HG02642 (cell line): ENCODE data around the gene RAPSN.

ENCODE experiments used
- ATAC-seq: cut with Tn5 transposase; IDR thresholded peaks from one replicate; pipeline ENCODE4 v1.9.1; 2021; ENCODE audit warnings: mild to moderate bottlenecking; ENCODE audit not compliant: unreplicated experiment, poor library complexity

The RAPSN gene

DNA sequence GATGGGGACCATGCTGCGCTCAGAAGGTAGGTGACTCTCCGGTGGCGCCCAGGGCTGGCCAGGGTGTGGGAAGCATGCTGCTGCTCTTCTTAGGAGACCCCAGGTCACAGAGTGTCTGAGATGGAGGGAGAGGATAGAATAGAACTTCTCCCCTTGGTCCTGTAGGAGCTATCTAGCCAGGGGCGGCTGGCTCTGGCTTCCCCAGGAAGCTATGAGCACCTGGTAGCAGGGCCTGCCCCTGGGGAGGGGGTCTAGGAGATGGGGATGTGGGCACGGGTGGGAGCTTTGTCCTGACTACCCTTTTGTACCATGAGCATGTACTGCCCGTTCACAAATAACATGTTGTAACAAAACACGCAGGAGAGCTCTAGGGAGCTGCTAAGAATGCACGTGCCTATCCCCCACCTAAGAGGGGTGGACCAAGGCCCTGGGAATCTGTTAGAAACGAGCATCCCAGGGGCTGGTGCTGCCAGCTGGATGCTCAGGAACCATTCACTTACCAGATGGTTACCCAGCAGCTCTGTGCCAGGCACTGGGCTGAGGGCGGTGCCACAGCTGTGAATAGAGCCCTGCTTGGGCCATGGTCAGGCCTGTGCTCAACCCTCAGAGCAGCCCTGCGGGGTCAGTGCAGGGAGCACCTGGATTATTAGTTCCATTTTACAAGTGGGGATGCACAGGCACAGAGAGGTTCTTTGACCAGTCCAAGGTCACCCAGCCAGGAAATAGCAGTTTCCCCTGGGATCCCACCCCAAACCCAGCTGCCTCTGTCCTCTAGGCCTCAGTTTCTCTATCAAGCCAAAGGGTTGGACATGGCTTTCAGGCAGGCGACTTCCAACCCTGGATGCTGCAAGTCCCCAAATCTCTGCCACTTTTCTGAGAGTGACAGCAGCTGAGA is 38.3 kb downstream of the RAPSN start:
- ATAC-seq = no peak

DNA sequence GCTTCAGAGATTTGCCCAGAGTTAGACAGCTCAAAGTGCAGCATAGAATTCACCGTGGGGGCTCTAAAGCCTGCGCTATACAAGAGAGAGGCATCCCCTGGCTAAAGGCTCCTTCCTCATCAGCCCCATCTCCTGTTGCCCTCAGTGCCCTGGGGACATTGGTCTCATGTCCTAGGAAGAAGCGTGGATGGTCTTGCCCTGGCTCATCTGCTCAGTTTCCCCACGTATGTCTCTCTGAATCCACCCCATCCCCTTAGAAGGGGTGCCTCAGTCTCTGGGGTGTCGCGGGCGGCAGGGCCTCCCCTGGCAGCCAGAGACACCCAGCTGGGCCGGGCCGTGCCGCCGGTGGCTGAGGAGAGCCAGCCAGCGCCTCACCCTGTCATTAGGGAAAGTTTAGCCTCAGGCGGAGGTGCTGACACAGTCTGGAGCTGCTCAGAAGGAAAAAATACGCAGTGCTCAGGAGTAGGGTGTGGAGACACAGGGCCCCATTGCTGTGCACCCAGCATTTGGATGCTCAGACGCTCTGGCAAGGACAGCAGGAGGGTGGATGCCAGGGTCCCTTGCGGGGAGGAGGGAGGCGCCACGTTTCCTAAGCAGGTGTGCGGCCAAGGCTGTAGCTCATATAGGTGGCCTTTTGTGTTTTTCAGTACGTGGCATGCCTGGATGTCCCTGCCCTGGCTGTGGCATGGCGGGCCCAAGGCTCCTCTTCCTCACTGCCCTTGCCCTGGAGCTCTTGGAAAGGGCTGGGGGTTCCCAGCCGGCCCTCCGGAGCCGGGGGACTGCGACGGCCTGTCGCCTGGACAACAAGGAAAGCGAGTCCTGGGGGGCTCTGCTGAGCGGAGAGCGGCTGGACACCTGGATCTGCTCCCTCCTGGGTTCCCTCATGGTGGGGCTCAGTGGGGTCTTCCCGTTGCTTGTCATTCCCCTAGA is 39.2 kb downstream of the RAPSN start:
- no peak for ATAC-seq

DNA sequence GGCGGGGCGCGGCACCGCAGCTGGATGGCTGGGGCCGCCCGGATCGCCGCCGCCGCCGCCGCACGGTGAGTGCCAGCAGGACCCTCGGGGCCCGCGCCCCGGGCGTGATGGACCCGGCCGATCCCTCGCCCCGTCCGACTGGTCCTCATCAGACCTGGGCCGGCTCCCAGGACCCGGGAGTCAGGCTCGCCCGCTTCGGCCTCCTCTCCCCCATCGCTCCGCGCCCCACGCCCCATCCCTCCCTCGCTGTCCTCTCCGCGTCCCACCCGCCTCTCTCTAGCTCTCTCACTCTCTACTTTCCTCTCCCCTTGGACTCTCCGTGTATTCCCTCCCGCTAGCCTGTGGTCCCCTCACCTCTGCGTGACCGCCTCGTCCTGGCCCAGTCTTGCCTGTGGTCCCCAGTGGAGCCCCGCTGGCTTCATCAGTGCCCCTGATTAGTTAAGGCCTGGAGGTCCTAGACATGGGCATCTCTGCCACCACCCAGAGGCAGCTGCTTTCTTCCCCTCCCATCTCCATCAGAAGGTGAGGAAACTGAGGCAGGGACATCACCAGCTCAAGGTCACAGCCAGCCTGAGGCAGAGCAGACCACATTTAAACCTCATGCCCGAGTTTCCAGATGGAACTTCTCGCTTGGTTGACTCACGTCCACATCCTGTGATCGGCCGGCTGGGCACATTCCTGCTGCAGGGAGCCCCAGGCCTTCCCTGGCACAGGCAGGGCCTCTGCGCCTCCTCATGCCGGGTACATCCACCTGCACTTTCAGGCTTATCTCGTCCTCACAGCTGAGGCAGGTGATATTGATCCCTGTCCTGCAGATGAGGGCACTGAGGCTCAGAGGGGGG is 40.1 kb downstream of the RAPSN start:
- no peak for ATAC-seq

DNA sequence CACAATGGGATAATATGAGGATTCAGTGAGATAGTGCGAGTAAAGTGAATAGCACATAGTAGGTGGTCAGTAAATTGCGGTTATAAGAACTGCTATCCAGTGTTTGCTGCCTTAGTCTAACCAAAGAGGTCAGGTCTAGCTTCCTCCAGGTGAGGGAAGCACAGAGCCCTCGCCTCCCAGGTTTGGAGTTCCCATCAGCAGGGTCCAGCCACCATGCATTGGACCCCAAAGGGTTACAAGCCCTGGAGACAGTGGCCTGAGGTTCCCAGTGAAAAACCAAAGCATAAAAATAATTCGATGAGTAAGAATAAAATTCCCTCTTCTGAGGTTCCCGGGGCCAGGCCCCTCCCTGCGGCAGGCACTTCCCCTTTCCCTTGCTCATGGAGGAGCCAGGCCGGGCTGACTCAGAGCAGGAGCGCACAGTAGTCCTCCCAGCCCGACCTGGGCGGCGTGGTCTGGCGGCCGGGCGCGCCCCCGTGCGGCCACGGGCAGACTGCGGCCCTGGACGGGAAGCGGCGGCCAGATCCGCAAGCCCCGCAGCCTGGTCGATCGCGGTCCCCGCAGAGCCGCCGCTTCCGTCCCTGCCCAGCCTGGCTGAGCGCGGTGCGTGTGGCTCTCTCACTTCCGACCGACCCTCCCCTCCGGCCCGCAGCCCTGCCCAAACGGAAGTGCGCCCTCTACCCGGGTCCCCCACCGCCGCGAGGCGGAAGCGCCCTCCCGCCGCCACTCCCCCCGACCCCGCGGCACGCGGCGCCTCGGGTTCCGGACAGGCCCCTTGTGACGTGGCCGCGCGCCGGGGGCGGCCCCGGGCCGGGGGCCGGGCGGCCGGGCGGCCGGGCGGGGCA is 41.0 kb downstream of the RAPSN start, which contains the start of gene SLC39A13:
Gene SLC39A13 (plus strand): TSS at position 845 of the 845 bp plus-strand sequence. CDS start 1,505 bp downstream, outside the sequence.
- peak; percentile 82 for ATAC-seq

DNA sequence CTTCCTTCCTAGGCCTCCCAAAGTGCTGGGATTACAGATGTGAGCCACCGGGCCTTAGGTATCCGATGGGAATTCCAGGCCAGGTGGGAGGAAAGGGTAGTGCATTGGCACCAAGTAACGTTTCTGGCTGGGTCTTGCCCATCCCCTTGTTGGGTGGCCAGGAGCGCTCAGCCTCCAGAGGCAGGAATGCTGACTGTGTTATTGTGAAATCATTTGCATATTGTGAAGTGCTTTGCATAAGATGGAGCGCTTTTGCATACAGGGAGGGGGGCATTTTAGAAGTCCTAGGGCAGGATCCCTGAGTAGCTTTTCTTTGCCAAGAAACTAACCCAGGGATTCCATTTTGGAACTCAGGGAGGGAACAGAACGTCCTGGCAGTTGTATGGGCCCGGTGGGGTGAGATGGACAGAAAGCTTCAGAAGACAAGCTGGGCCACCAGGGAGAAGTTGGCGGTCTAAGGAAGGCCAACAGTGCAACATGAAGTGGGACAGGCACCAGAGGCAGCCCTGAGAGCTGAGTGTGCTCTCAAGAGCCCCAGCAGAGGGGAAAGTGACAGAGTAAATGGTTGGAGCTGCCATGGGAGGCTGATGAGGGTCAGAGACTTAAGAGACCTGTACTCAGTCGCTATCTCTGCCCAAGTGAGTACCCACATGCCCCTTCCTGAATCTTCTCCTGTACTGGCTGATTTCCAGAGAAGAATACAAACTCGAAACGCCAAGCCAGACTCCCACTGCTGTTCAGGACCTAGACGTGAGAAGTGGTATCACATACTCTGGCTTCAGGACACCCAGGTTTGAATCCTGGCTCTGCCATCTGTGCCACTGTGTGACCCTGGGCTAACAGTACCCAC is 41.8 kb downstream of the RAPSN start:
- no peak for ATAC-seq

DNA sequence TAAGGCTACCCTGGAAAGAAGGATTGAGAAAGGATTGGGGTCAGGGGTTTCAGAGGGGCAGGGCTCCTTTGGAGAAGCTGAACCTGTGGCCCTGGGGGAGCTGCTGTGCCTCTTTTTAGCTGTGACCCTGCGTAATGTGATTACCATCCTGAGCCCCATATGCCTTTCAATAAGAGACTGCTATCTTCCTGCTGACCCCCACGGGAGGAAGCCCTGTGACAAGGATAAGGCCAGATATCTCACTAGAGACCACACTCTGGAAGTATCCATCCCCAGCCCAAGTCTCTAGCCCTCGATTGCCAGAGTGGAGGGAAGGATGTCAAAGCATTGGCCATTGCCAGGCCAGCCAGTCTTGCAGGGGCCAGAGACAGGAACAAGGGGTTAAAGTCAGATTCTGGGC is 45.4 kb downstream of the RAPSN start:
- ATAC-seq = no peak

DNA sequence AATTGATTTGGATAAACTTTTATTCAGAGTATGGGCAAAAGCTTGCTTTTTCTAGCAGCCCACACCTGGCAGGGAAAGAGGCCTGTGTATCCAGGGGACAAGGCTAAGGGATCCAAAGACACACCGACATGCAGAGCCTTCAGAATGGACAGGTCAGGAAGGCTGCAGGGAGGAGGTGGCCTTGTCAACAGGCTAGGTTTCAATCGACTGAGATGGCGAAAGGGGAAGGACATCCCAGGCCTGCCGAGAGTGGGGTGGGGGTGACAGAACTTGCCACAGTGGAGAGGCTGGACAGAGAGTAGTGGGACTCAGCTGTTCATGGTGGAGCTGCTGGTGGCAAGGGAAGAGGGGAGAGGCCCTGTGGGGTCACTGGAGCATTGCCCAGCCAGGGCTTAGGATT is 45.8 kb downstream of the RAPSN start:
- ATAC-seq = no peak

DNA sequence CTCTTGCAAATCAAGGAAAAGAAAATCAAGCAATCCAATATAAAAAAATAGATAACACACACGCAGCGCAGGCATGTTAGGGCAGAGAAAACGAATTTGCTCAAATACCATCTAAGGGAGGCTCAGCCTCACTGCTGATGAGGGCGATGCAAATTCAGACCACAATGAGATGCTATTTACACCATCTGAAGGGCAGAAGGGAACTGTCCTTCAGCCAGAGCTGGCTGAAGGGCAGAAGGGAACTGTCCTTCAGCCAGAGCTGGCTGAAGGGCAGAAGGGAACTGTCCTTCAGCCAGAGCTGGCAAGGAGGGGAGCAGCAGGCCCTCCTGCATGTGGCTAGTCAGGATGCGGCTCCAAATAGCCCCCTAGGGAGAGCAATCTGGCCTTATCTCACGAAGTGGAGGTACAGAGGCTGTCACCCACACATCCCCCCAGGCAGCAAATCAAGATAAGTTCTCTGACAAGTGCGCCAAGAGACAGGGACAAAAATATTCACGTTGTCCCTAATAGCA is 48.1 kb downstream of the RAPSN start:
- ATAC-seq = peak; percentile 60

DNA sequence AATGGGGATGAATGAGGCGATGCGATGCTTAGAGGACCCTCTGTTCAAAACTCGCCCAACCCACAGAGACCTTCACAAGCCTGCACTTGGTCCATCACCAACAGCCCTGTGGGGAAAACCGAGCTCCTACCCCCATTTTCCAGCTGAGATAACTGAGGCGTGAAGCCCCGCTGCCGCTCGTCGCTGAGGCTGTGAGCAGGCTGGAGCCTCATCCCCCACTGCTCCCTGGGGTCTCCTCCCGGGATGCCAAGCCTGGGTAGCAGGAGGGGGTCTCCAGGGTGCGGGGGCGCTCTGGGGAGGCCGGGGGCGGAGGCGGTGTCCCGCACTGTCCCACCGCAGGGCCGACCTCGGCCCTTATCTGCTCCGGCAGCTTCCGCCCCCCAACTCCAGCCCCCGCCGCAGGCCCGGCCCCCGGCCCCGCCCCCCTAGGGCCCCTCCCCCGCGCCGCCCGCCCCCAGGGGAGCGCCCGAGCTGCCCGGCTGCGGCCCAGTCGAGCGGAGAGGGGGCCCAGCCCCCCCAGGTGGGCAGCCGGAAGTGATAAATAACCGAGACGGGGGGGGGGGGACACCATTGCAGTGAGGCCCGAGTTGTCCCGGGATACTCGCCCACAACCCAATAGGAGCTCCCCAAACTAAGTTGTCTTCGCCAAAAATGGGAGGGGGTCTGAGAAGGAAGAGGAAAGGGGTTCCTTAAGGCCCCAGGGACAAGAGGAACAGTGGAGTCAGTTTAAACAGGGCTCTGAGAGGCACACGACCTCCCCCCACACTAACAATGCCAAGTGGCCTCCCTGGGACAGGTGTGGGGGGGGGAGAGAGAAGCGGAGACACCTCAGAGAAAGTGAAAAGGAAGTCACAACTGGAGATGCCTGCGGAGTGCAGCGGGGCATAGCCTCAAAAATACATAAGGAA is 48.8 kb downstream of the RAPSN start:
- peak; percentile 60 for ATAC-seq

DNA sequence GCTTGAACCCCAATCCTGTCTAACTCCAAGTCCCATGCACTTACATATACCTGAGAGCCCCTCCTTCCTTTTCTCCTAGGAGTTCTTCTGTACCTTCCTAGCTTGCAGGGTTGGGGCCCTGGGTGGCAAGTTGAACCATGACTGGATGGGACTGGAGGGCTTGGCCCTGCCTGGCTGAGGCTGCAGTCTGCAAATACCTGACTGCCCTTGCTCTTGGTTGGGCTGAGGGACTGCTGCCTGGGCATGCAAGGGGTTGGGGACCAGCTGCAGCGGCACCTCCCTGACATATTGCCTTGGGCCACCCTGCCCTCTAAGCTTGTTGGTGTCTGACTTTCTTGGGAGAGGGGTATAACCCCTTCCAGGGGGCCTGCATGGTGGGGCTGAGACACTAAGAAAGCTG is 50.4 kb downstream of the RAPSN start:
- ATAC-seq = no peak

DNA sequence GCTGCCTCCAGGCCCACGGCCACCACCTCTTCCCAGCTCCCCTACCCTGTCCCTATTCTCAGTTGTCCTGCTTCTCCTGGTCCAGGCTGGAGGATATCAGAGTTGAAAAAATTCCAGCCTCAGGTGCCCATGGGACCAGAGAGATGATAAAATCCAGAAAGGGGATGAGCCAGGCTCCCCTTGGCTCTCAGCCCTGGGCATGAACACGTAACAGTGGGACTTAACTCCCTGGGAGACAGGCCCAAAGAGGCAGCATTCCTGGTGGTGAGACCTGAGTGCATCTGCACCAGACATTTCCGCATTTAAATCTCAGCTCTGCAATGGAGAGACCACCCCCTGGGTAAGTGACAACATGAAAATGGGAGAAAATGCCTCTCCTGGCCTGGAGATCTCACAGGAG is 50.9 kb downstream of the RAPSN start:
- no peak for ATAC-seq

DNA sequence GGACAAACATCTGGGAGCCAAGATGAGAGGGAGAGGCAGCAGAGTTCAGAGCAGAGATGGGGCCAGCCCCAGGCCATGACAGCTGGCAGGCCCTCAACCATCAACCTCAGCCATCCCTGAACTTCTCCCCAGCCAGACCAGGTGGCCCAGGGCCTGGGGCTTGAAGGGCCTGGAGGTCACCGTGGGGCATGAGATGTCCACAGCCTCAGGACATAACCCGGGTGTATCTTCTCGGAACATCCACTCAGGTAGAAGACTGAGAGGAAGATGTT is 53.0 kb downstream of the RAPSN start:
- no peak for ATAC-seq

DNA sequence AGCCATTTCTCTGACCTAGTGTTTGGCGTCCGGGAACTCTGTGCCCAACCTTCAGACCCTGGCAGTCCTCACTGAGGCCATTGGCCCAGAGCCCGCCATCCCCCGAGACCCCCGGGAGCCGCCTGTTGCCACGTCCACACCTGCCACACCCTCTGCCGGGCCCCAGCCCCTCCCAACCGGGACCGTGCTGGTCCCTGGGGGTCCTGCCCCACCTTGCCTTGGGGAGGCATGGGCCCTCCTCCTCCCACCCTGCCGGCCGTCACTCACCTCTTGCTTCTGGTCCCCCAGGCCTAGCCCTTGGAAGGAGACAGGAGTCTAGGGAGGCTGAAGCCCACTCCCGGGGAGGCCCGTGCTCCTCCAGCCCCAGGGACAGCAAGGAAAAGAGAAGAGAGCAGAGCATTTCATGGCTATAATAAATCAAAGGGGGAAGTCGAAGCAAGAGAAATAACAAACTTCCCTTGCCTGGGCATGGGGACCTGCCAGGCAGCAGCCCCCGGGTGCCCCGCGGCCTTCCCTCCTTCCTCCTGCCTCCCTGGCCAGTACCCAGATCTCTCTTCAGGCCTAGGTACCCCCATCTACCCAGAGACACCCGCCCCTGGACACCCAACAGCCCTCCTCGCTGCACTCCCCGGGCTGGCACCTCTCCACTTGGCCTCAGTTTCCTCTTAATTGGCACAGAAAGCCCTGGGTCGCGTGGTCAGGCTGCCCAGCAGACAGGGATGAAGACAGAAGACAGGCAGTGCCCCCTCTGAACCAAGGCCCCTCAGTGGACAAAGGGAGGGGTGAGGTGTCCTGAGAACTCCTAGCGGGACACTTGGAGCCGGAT is 53.5 kb downstream of the RAPSN start:
- ATAC-seq = no peak

DNA sequence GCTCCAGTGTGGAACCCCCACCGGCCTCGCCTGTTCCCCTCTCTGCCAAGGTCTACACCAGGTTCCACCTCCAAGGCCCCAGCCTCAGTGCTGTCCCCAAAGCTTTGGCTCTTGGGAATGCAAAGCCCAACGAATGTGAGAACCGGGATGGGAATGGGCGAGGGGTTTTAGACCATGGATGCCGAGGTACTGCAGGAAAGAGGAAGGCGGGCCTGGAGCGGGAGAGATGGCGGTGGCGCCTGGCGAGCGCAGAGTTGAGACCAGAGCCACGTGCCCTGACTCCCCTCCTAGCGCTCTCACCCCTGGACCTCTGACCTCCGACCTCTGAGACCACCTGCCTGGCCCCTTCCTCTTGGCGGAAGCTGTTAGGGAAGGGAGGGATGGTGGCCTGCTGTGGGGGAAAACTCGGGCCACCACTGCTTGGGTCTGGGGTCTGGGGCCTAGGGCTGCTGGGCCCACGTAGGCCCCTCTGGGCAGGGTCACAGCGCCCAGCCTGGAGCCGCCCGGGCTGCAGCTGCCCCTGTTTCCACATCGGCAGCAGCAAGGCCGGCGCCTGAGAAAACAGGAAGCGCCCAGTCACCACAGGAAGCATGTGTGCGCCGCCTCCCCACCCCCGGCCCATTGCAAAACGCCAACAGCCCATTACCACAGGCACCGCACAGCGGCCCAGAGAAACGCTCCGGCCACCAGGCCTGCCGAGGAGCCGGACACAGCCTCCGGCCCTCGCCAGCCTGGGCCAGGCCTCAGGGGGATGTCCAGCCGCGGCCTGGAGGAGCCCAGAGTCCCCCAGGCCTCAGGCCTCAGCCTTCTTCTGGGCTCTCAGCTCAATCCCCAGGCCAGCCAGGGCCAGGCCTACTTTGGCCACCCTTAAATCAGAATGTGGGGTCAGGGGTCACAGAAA is 54.4 kb downstream of the RAPSN start:
- ATAC-seq = peak; percentile 54

DNA sequence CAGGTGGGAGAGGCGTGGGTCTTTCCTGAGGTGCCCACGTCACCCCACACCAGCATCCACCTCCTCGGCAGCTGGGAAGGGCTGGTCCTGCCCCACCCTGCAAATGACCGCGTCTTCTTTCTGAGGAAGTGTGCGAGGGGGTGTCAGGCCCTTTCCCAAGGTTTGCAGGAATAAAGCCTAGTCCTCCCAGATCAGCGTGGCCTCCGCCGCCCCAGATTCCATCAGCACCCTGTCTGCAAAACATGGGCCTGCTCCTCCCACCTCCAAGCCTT is 55.0 kb downstream of the RAPSN start:
- ATAC-seq = no peak
